ENCODE measurements around the gene PDSS2. TPM values are rescaled to one million over a fixed set of nuclear protein-coding genes. Genes with fewer than 3 reads are reported as not detected.
A peak's percentile ranks its signal among the peaks of the same experiment; 100 is the strongest.

Gene PDSS2
- total RNA-seq, 1 experiment from 2014 or later = 14.8 TPM

DNA sequence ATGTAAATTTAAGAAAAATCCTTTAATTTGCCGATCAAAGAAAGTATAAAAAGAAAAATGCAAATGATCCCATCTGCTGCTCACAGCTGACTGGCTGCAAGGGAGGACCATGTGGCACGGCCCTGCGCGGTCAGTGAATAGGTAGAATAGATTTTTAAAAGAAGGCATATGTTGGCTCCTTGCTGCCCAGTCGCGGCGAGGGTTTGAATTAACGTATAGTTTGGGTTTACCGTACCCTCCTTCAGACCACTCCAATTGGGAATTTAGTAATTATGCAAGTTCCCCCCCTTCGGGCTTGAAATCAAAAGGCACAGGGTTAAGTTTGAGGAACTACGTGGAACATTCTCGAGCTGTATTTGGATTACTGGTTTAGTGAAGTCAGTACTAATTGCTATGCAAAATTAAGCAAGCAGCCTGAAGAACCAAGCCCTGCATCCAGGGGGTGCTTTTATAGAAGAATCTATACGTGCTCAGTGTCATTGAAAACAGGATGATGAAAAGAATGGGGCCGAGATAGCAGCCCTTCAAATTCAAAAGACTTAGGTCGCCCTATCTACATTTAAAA is 343.0 kb downstream of the PDSS2 start:
- peak overlapping the region; percentile 27 for H3K27ac Mint-ChIP-seq (ENCODE audit: unreplicated experiment)
- intact Hi-C loops (cut with micrococcal nuclease; ENCODE audit: unreplicated experiment) = loop anchor here (10.0 kb wide), 1 partner anchor 338 kb away; the partner anchor contains the start of gene PDSS2
- peak overlapping the region; percentile 69 for H3K4me3 Mint-ChIP-seq (ENCODE audit: low read depth, unreplicated experiment)
- no TSS peak for BruUV-seq (replicated peaks)
- H3K27me3 Mint-ChIP-seq (ENCODE audit: unreplicated experiment) = no peaks in the 10 kb centered on the region
- TF ChIP-seq, protein P1, sequence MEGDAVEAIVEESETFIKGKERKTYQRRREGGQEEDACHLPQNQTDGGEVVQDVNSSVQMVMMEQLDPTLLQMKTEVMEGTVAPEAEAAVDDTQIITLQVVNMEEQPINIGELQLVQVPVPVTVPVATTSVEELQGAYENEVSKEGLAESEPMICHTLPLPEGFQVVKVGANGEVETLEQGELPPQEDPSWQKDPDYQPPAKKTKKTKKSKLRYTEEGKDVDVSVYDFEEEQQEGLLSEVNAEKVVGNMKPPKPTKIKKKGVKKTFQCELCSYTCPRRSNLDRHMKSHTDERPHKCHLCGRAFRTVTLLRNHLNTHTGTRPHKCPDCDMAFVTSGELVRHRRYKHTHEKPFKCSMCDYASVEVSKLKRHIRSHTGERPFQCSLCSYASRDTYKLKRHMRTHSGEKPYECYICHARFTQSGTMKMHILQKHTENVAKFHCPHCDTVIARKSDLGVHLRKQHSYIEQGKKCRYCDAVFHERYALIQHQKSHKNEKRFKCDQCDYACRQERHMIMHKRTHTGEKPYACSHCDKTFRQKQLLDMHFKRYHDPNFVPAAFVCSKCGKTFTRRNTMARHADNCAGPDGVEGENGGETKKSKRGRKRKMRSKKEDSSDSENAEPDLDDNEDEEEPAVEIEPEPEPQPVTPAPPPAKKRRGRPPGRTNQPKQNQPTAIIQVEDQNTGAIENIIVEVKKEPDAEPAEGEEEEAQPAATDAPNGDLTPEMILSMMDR (IDR thresholded peaks at IDR 0.05; ENCODE audit: unreplicated experiment) = no peak
- no peaks in the 10 kb centered on the region for H3K4me1 Mint-ChIP-seq (ENCODE audit: low read depth, unreplicated experiment)
- H3K9me3 Mint-ChIP-seq (ENCODE audit: low read depth, unreplicated experiment) = no peaks in the 10 kb centered on the region
- CTCF ChIA-PET = interaction anchor here (0.6 to 1.4 kb wide), 4 partner anchors 37 to 313 kb away, joined by 3 to 5 read pairs (median 4); no protein-coding TSS in a partner anchor
- H3K36me3 Mint-ChIP-seq (ENCODE audit: insufficient read depth, unreplicated experiment) = peaks cover 43% of the 10 kb centered on the region
- peak; percentile 24 for DNase-seq

DNA sequence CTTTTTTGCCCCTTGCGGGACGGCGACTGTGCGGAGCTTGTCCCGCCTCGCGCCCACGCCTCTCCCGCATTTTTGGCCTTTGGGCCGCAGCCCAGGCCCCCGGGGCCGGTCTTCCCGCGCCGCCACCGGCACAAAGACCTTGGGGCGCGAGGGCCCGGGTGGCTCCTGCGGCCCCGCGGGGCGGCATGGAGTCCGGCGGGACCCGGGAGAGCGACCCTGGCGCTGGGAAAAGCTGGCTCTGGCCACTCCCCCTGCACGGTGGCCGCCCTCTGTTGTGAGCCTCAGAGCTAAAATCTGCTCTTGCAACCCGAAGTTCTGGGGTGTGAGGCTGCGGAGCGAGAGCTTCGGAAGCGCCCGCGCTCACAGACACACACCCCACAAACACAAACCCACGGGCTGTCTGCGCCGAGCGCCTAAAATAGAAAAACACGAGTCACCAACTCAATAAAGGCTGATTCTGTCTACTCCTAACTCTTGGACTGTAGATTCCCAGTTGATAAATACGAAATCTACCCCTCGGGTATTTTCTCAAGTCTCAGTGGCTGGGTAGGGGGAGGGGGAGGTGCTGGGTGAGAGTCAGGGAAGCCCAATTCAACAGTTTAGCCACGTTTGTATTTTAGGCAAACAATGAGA is 343.6 kb downstream of the PDSS2 start:
- Mint-ChIP-seq H3K27ac (ENCODE audit: unreplicated experiment) (peak overlapping the region; percentile 27), H3K4me3 (ENCODE audit: low read depth, unreplicated experiment) (peak overlapping the region; percentile 69), H3K27me3 (ENCODE audit: unreplicated experiment) (no peaks in the 10 kb centered on the region), H3K9me3 (ENCODE audit: low read depth, unreplicated experiment) (no peaks in the 10 kb centered on the region), H3K36me3 (ENCODE audit: insufficient read depth, unreplicated experiment) (peaks cover 43% of the 10 kb centered on the region), H3K4me1 (ENCODE audit: low read depth, unreplicated experiment) (no peaks in the 10 kb centered on the region)
- intact Hi-C loops (cut with micrococcal nuclease; ENCODE audit: unreplicated experiment) = loop anchor here (10.0 kb wide), 1 partner anchor 339 kb away; the partner anchor contains the start of gene PDSS2
- peak; percentile 77 for DNase-seq
- no TSS peak for BruUV-seq (replicated peaks)
- CTCF ChIA-PET = interaction anchor here (0.6 to 1.4 kb wide), 4 partner anchors 37 to 312 kb away, joined by 3 to 5 read pairs (median 4); no protein-coding TSS in a partner anchor
- TF ChIP-seq, protein P1 (IDR thresholded peaks at IDR 0.05; ENCODE audit: unreplicated experiment) = no peak

DNA sequence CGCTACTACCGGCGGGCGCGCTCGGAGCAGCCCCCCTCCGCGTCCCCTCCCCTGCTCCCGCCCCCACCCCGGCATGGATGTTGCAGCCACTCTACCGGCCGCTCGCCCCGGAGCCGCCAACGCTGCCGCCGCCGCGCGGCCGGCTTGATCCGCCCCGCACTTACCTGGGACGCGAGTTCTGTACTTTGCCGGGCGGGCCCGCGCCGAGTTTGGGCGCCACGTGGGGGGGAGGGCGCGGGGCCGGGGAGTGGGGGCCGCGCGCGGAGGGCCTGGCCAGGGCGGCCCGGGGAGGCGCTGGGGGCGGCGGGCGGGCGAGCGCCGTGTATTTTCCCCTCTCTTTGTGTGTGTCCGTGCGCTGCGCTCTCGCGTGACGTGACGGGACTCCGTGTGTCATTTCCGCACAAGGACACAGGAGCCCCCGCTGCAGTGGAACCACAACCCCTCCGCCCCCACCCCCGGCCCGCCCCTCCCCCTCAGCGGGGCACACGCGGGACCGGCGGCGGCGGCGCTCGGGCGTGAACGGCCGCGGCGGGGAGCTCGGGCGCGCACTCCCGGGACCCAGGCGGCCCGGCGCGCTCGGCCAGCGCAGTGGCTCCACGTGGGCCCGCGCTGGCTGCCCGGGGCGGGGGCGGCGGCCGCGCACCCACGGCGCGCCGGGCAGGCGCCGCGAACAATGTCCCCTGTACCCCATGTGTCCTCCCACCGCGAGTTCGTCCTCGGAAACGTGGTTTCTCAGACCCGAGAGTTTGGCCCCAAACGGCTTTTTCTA is 344.3 kb downstream of the PDSS2 start, which contains the start of gene BEND3:
BEND3 (minus strand) TSS at position 590 of the 769 bp plus-strand sequence. CDS start 16,230 bp downstream, outside the sequence.
- no peaks in the 10 kb centered on the region for H3K9me3 Mint-ChIP-seq (ENCODE audit: low read depth, unreplicated experiment)
- peak within 1 kb of the TSS; percentile 69 for H3K4me3 Mint-ChIP-seq (ENCODE audit: low read depth, unreplicated experiment)
- CTCF ChIA-PET = interaction anchor here (0.9 to 1.4 kb wide), 2 partner anchors 38 to 203 kb away, joined by 4 read pairs; no protein-coding TSS in a partner anchor
- H3K27me3 Mint-ChIP-seq (ENCODE audit: unreplicated experiment) = no peaks in the 10 kb centered on the region
- H3K27ac Mint-ChIP-seq (ENCODE audit: unreplicated experiment) = peak within 1 kb of the TSS; percentile 27
- BruUV-seq (replicated peaks) = no TSS peak
- H3K36me3 Mint-ChIP-seq (ENCODE audit: insufficient read depth, unreplicated experiment) = peaks cover 43% of the 10 kb centered on the region
- H3K4me1 Mint-ChIP-seq (ENCODE audit: low read depth, unreplicated experiment) = no peaks in the 10 kb centered on the region
- intact Hi-C loops (cut with micrococcal nuclease; ENCODE audit: unreplicated experiment) = loop anchor here (10.0 kb wide), 1 partner anchor 340 kb away; the partner anchor contains the start of gene PDSS2
- DNase-seq = peak; percentile 52
- TF ChIP-seq, protein P1 (IDR thresholded peaks at IDR 0.05; ENCODE audit: unreplicated experiment) = no peak
